ENCODE data around the gene PCDHA9. TPM values are rescaled to one million over a fixed set of nuclear protein-coding genes. Genes with fewer than 3 reads are reported as not detected.

Gene PCDHA9
- total RNA-seq, 5 donors from 2014 or later (not counting 1 experiment from before 2014, with no cell fraction given) = not detected

- Mint-ChIP-seq H3K4me3 (no peak overlapping the region), H3K36me3 (peaks cover 11% of the 10 kb centered on the region), H3K27ac (no peak overlapping the region), H3K4me1 (no peaks in the 10 kb centered on the region), H3K27me3 (peaks cover 34 to 35% of the 10 kb centered on the region in 2 donors), H3K9me3 (peaks cover 19 to 38% (median 19%) of the 10 kb centered on the region in 3 donors)
- Histone ChIP-seq H3K4me3 (ENCODE audit: control insufficient read depth in 1 of 2, extremely low read depth in 1 of 2, low read length in 1 of 2) (no peak overlapping the region), H3K27me3 (replicated peaks in 1 of 2; ENCODE audit: control insufficient read depth in 2 of 2, extremely low read depth in 1 of 2, insufficient read depth in 2 of 2, low read length in 1 of 2) (peaks cover 4 to 19% of the 10 kb centered on the region in 2 experiments), H3K4me1 (ENCODE audit: control insufficient read depth in 1 of 2, extremely low read depth in 1 of 2, insufficient read depth in 2 of 2, low read length in 2 of 2) (no peaks in the 10 kb centered on the region), H3K27ac (ENCODE audit: low read length) (no peak overlapping the region), H3K9me3 (no peaks in the 10 kb centered on the region), H3K36me3 (ENCODE audit: control insufficient read depth in 2 of 2, extremely low read depth in 1 of 2, insufficient read depth in 1 of 2, low read length in 1 of 2) (no peaks in the 10 kb centered on the region)
- ATAC-seq (replicated peaks in 1 of 4) = no peak
- CTCF ChIA-PET = no interaction called here
- DNase-seq = no peak
- WGBS (ENCODE audit: insufficient coverage) = 24% methylated on average over 7 of the region's 12 CpGs
- POLR2A ChIA-PET = no interaction called here
Observed at GRCh38 chr5:140882591-140882899, 34.4 kb downstream of the PCDHA9 start.

- Histone ChIP-seq H3K27me3 (replicated peaks in 1 of 2; ENCODE audit: control insufficient read depth in 2 of 2, extremely low read depth in 1 of 2, insufficient read depth in 2 of 2, low read length in 1 of 2) (peaks cover 4 to 19% of the 10 kb centered on the region in 2 experiments), H3K36me3 (ENCODE audit: control insufficient read depth in 2 of 2, extremely low read depth in 1 of 2, insufficient read depth in 1 of 2, low read length in 1 of 2) (no peaks in the 10 kb centered on the region), H3K27ac (ENCODE audit: low read length) (no peak overlapping the region), H3K4me3 (ENCODE audit: control insufficient read depth in 1 of 2, extremely low read depth in 1 of 2, low read length in 1 of 2) (no peak overlapping the region), H3K4me1 (ENCODE audit: control insufficient read depth in 1 of 2, extremely low read depth in 1 of 2, insufficient read depth in 2 of 2, low read length in 2 of 2) (no peaks in the 10 kb centered on the region), H3K9me3 (no peaks in the 10 kb centered on the region)
- Mint-ChIP-seq H3K27ac (no peak overlapping the region), H3K4me3 (no peak overlapping the region), H3K36me3 (peaks cover 11% of the 10 kb centered on the region), H3K27me3 (peaks cover 34 to 36% of the 10 kb centered on the region in 2 donors), H3K4me1 (no peaks in the 10 kb centered on the region), H3K9me3 (peaks cover 20 to 38% (median 22%) of the 10 kb centered on the region in 3 donors)
- CTCF ChIA-PET = no interaction called here
- POLR2A ChIA-PET = no interaction called here
- no peak for DNase-seq
- no peak for ATAC-seq (replicated peaks in 1 of 4)
- 62% methylated on average over 41 of the region's 41 CpGs for WGBS (ENCODE audit: insufficient coverage)
Observed at GRCh38 chr5:140883373-140883772, 35.2 kb downstream of the PCDHA9 start.

- H3K9me3 Mint-ChIP-seq = peaks cover 20 to 34% (median 22%) of the 10 kb centered on the region in 3 donors
- peaks cover 31 to 34% of the 10 kb centered on the region in 2 donors for H3K27me3 Mint-ChIP-seq
- CTCF ChIA-PET = no interaction called here
- peaks cover 11% of the 10 kb centered on the region for H3K36me3 Mint-ChIP-seq
- Histone ChIP-seq H3K27ac (ENCODE audit: low read length) (no peak overlapping the region), H3K36me3 (ENCODE audit: control insufficient read depth in 2 of 2, extremely low read depth in 1 of 2, insufficient read depth in 1 of 2, low read length in 1 of 2) (no peaks in the 10 kb centered on the region), H3K4me1 (ENCODE audit: control insufficient read depth in 1 of 2, extremely low read depth in 1 of 2, insufficient read depth in 2 of 2, low read length in 2 of 2) (no peaks in the 10 kb centered on the region), H3K27me3 (replicated peaks in 1 of 2; ENCODE audit: control insufficient read depth in 2 of 2, extremely low read depth in 1 of 2, insufficient read depth in 2 of 2, low read length in 1 of 2) (peaks cover 4 to 19% of the 10 kb centered on the region in 2 experiments), H3K4me3 (ENCODE audit: control insufficient read depth in 1 of 2, extremely low read depth in 1 of 2, low read length in 1 of 2) (no peak overlapping the region), H3K9me3 (no peaks in the 10 kb centered on the region)
- H3K27ac Mint-ChIP-seq = no peak overlapping the region
- POLR2A ChIA-PET = no interaction called here
- H3K4me1 Mint-ChIP-seq = no peaks in the 10 kb centered on the region
- ATAC-seq (replicated peaks in 1 of 4) = no peak
- WGBS (ENCODE audit: insufficient coverage) = 56% methylated on average over 79 of the region's 79 CpGs
- DNase-seq = no peak
- H3K4me3 Mint-ChIP-seq = no peak overlapping the region
Observed at GRCh38 chr5:140883927-140884697, 35.9 kb downstream of the PCDHA9 start.

Other genes with a start within 250 kb of the PCDHA9 start
- 1 to 10 TPM in 4 of 5 donors, under 1 TPM in 1; 0.70 to 1.8 (median 1.3) TPM for gene CD14, start 215.2 kb upstream of the PCDHA9 start, total RNA-seq
- gene TMCO6, start 208.9 kb upstream of the PCDHA9 start, total RNA-seq = 10 to 100 TPM; 24.9 to 56.8 (median 52.2) TPM
- gene NDUFA2, start 200.8 kb upstream of the PCDHA9 start, total RNA-seq = 10 to 100 TPM; 36.6 to 48.8 (median 45.4) TPM
- 100 to 1,000 TPM; 139 to 166 (median 152) TPM for gene IK, start 200.6 kb upstream of the PCDHA9 start, total RNA-seq
- gene WDR55, start 183.5 kb upstream of the PCDHA9 start, total RNA-seq = 10 to 100 TPM; 36.6 to 50.9 (median 42.9) TPM
- 1 to 10 TPM; 3.0 to 6.4 (median 5.5) TPM for gene DND1, start 174.8 kb upstream of the PCDHA9 start, total RNA-seq
- gene HARS1, start 157.0 kb upstream of the PCDHA9 start, total RNA-seq = 10 to 100 TPM; 55.8 to 71.1 (median 70.0) TPM
- 10 to 100 TPM; 30.7 to 58.5 (median 52.7) TPM for gene HARS2, start 156.9 kb upstream of the PCDHA9 start, total RNA-seq
- 10 to 100 TPM; 39.9 to 59.5 (median 58.0) TPM for gene ZMAT2, start 147.9 kb upstream of the PCDHA9 start, total RNA-seq
- gene PCDHA1, start 62.2 kb upstream of the PCDHA9 start, total RNA-seq = not detected
- gene PCDHA2, start 53.5 kb upstream of the PCDHA9 start, total RNA-seq = not detected
- gene PCDHA3, start 47.3 kb upstream of the PCDHA9 start, total RNA-seq = not detected
- gene PCDHA4, start 41.3 kb upstream of the PCDHA9 start, total RNA-seq = not detected
- not detected for gene PCDHA5, start 26.8 kb upstream of the PCDHA9 start, total RNA-seq
- not detected for gene PCDHA6, start 20.4 kb upstream of the PCDHA9 start, total RNA-seq
- not detected for gene PCDHA7, start 14.1 kb upstream of the PCDHA9 start, total RNA-seq
- gene PCDHA8, start 7.2 kb upstream of the PCDHA9 start, total RNA-seq = not detected
- gene PCDHA10, start 7.5 kb downstream of the PCDHA9 start, total RNA-seq = under 1 TPM in 1 of 5 donors, not detected in 4; 0.07 TPM
- not detected for gene PCDHA11, start 20.6 kb downstream of the PCDHA9 start, total RNA-seq
- gene PCDHA12, start 26.9 kb downstream of the PCDHA9 start, total RNA-seq = not detected
- not detected for gene PCDHA13, start 33.7 kb downstream of the PCDHA9 start, total RNA-seq
- under 1 TPM in 1 of 5 donors, not detected in 4; 0.06 TPM for gene PCDHAC1, start 77.9 kb downstream of the PCDHA9 start, total RNA-seq
- gene PCDHAC2, start 118.1 kb downstream of the PCDHA9 start, total RNA-seq = under 1 TPM in 1 of 5 donors, not detected in 4; 0.03 TPM
- gene PCDHB1, start 203.0 kb downstream of the PCDHA9 start, total RNA-seq = not detected
- 1 to 10 TPM in 1 of 5 donors, under 1 TPM in 1, not detected in 3; 0.09 to 1.4 TPM for gene PCDHB2, start 246.2 kb downstream of the PCDHA9 start, total RNA-seq

Data from T-cell (primary cell).